Measurements from ENCODE around the gene SAMD13.

- TF ChIP-seq, protein P1, sequence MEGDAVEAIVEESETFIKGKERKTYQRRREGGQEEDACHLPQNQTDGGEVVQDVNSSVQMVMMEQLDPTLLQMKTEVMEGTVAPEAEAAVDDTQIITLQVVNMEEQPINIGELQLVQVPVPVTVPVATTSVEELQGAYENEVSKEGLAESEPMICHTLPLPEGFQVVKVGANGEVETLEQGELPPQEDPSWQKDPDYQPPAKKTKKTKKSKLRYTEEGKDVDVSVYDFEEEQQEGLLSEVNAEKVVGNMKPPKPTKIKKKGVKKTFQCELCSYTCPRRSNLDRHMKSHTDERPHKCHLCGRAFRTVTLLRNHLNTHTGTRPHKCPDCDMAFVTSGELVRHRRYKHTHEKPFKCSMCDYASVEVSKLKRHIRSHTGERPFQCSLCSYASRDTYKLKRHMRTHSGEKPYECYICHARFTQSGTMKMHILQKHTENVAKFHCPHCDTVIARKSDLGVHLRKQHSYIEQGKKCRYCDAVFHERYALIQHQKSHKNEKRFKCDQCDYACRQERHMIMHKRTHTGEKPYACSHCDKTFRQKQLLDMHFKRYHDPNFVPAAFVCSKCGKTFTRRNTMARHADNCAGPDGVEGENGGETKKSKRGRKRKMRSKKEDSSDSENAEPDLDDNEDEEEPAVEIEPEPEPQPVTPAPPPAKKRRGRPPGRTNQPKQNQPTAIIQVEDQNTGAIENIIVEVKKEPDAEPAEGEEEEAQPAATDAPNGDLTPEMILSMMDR (IDR thresholded peaks at IDR 0.05; ENCODE audit: extremely low read depth in 1 of 2, insufficient read depth in 1 of 2, low read depth in 1 of 2, low read length in 2 of 2), result no peak
- TF ChIP-seq EZH2 (IDR thresholded peaks at IDR 0.05; ENCODE audit: borderline replicate concordance, low read depth, low read length, severe bottlenecking) (no peak), MYC (IDR thresholded peaks at IDR 0.05; ENCODE audit: low read depth, low read length) (no peak), POLR2AphosphoS5 (IDR thresholded peaks at IDR 0.05; ENCODE audit: insufficient read depth, low read depth, low read length) (no peak), POLR2A (IDR thresholded peaks at IDR 0.05; ENCODE audit: low read depth, low read length) (no peak), GATA2 (IDR thresholded peaks at IDR 0.05; ENCODE audit: insufficient read depth, insufficient read length, low read depth, low read length) (no peak)
These were observed 26.3 kb downstream of the SAMD13 start for GRCh38 chr1:84327830-84328229.

Data from endothelial cell of umbilical vein (primary cell).